ENCODE data around the gene PLAC9.
A peak's percentile ranks its signal among the peaks of the same experiment; 100 is the strongest.

PLAC9 gene

DNA sequence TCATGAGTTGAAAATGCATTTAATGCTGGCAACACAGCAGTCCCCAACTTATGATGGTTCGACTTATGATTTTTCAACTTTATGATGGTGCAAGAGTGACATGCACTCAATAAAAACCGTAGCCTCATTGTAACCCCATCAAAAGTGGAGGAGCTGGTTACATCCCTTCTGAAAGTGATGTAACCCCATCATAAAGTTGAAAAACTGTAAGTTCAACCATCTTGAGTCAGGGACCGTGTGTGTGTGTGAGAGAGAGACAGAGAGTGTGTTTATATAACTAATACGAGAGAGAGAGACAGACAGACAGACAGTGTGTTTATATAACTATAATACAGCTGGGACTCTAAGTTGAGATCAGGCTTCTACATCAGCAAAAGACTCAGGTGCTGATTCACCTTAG lies 51.8 kb downstream of the PLAC9 start:
- DNase-seq (ENCODE audit: low read depth): no peak

GRCh38 chr10:80185578-80186299 lies 53.2 kb downstream of the PLAC9 start:
- DNase-seq (ENCODE audit: low read depth): no peak

- no peak for DNase-seq (ENCODE audit: low read depth)
Observed at GRCh38 chr10:80186364-80187012, 54.0 kb downstream of the PLAC9 start.

DNA sequence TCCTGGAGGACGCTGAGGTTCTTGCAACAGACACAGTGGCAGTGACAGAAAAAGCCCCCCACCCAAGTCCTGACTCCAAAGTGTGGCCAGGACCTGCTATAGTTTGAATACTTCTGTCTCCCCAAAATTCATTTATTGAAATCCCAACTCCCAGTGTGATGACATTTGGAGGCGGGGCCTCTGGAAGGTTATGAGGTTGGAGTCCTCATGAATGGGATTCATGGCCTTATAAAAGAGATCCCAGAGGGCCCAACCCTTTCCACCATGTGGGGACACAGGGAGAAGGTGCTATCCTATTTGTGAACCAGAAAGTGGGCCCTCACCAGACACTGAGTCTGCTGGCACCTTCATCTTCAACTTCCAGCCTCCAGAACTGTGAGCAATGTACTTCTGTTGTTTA lies 54.5 kb downstream of the PLAC9 start:
- no peak for DNase-seq (ENCODE audit: low read depth)

- DNase-seq (ENCODE audit: low read depth): peak; percentile 66
Observed at GRCh38 chr10:80187465-80188409, 55.2 kb downstream of the PLAC9 start.

- no peak for DNase-seq (ENCODE audit: low read depth)
Observed at GRCh38 chr10:80188713-80189112, 56.2 kb downstream of the PLAC9 start.

- DNase-seq (ENCODE audit: low read depth): no peak
Observed at GRCh38 chr10:80191589-80192270, 59.2 kb downstream of the PLAC9 start.

DNA sequence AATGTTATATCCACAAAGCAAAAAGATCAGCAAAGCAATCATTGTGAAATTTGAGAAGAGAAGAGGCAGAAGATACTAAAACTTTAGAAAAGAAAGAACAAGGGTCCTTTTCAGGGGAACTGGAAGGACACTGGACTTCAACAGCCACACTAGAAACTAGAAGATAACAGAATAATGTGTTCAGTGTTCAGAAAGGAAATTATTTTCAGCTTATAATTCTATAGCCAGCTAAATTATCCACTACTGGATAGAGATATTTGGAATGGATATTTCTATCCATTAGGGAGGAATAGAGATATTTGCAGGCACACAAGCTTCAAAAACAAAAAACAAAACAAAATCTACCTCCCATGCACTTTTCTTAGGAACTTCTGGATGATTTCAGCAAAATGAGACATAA lies 60.0 kb downstream of the PLAC9 start:
- no peak for DNase-seq (ENCODE audit: low read depth)

DNA sequence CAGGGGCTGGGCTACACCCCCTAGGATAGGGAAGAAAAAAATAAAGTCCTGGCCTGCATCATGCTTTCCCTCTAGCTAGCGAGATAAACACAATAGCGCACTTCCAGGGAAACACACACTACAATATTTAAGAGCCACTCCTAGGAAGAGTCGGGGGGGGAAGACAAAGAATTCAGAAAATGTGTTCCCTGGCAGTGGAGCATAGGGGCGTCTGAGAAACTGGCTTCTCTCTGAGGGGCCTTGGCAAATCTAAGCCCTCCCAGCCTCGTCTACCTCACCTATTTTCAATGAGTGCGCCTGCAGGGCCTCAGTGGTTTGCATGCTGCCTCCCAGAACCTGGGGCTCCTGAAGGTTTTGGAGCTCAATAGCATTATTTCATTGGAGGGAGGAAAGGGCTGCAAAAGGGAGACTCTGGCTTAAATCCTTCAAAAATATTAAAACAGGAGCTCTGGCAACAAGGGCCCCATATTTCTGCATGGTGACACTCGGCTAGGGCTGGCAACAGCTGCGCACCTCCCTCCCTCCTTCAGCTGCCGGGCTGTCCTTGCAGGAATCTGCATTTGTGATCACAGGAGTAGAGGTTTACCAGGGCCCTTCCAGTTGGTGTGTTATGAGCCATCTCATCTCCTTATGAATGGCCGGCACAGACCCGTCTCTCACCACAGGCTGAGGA lies 62.0 kb downstream of the PLAC9 start:
- DNase-seq (ENCODE audit: low read depth): no peak

Measured in activated T-cell treated with anti-CD3 and anti-CD28 coated beads for 1 hour (primary cell).